Stimulated activated CD4-positive, alpha-beta T cell treated with anti-CD3 and anti-CD28 coated beads, Interleukin-4, amount 100 ng/mL, for 1 hour (primary cell): ENCODE data around the gene PHLDB1.
"Not testable (repeated sequence)": the region's sequence is repeated elsewhere in the genome, so short reads cannot be mapped to it uniquely, and the experiment has no call there.

Experiments used
- DNase-seq: peaks from one replicate; pipeline ENCODE4 v3.0.0-alpha.2; 2020

Gene PHLDB1

DNA sequence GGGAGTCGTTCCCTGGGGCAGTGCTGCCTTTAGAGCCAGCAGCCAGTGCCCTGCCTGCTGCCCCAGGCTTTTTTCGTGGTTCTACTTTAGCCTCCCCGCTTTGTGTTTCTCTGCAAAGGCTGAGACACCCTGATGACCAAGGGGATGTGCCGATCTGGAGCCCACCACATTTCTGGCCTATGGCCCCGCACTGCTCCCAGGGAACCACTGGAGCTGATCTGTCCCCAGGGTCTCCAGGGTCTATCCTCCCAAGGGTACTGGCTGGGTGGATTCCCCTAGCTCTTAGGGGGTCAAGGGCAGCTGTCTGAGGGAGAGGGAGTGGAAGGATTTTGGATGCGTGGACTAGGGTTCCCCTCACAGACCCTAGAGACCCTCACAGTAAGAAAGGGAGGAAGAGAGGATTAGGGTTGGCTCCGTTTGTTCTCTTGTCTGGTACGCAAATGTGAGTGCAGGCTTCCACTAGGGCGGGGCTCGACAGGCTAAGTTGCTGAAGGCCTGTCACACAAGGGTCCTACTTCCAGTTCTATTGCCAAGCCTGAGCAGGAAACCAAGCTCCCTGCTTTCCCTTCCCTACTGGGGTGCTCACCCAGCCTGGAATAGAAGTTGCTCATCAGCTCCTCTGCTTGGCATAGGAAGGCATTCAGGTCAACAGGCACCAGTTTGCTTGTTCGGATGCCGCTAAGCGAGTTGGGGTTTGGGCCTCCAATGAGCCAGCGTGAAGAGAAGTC, 52.7 kb downstream of the PHLDB1 start:
- DNase-seq, result no peak

DNA sequence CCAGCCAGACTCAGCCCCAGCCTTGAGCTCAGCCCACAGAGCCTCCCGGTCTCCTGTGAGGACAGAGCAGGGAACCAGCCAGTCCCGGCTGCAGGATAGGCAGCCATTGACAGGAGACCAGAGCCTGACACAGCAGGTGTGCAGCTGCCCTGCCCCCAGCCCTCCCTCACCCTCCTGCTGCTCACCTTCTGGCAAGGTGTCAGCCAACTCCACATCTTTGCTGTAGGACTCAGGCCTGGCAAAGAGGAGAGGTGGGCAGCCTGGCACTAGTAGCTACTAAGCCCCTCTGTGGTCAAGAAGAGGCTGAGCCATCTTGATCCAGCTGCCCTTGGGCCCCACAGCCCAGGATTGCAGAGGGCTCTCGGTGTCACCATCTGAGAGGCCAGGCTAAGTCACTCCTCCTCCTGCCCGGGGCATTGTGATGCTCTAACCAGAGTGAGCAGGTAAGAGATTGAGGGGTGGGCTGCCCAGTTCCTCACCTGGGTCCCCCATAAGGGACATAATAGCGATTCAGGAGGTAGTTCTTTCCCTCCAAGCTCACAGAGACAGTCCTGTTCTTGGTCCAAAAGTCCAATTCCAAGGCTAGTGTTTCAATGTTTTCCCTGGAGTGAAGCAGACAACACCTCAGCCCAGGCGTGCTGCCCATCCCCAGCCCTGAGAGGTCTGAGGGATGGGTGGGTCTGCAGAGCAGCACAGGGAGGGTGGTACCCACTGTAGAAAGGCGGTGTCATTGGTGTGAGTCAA, 53.4 kb downstream of the PHLDB1 start:
- no peak for DNase-seq

DNA sequence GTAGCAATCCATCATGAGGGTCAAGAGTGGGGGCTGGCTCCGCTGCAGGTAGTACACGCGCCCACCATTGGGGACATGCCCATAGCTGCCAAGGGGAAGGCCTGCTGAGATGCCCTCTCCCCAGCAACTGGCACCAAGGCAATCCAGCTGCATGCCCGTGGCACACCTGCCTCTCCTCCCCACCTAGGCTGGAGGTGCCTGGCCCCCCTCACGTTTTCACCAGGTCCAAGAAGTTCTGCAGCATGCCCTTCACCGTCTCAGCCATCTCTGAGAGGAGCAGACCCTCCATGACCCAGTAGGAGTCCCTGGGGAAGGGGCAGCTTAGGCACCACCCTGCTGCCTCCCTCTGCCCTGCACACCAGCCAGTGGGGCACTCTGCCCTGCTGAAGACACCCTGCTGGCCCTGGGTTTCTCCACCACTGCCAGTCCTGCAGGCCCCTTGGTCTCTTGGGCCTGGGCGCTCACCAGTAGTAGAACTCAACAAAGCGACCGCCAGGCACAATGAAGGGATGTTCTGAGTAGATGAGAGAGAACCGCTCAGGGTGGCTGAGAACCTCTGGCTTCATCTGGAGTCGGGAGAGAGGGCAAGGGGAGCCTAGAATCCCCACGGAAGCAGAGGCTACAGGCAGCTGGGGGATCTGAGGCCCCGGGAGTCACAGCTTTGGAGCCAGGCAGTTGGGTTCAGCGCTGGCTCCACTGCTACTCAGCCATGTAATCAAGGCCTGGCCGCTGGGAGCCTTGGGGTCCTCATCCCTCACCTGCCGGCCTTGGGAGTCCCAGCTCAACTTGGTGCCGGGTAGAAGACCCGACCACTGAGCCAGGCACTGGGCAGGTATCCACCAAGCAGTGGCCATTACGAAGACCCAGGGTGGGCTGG, 54.2 kb downstream of the PHLDB1 start:
- DNase-seq, result no peak

DNA sequence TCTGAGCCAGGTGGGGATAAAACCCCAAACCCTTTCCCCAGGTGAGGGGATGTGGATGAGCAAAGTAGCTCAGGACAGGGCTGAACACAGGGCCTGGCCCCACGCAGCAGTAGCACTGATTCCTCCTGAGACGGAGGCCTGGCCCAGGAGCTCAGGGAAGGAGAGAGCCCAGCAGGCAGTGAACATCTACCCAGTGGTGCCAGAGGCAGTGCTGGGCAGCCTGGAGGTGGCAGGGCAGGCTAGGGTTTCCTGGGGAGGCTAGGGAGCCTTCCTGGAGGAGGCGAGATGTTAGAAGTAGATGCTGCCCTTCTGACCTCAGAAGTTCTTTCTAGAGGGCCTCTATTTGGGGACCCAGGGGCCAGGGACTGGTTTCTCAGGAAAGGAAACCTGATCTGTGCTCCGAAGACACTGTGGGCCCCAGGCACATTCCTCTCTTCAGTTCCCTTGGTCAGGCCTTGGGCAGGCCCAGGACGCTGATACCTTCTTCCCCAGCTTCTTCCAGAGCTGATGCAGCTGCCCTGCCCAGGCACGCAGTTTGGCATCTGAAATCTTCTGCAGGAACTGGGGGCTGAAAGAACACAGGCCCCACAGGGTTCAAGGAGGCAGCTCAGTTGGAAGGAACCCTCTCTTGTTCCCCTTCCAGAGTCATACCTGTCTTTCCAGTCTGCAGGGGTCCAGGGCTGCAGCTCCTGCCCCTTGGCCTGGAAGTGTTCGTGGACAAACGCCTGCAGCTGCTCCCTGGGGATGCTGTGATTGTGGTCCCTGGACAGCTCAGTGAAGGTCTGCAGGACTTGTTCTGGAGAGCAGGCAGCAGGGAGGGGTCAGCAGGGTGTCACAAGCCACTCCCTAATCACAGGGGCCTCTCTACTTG, 55.2 kb downstream of the PHLDB1 start:
- no peak for DNase-seq

DNA sequence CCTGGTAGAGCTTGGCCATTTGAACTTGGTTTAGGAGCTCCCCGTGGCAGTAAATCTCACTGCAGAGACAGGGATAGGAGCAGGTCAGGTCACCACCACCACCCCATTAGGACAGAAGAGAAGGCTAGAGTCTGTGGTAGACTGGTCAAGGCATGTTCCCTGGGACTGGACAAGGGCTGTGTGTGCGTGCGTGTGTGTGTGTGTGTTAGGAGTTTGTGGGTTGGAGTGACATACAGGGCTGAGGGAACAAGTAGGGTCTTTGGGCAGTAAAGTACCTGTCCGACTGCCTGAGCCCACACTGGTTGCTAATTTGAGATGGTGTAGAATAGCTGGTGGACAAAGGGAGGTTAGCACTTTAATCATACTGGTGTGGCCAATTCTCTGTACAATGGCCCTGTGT, 56.0 kb downstream of the PHLDB1 start:
- DNase-seq, result no peak

DNA sequence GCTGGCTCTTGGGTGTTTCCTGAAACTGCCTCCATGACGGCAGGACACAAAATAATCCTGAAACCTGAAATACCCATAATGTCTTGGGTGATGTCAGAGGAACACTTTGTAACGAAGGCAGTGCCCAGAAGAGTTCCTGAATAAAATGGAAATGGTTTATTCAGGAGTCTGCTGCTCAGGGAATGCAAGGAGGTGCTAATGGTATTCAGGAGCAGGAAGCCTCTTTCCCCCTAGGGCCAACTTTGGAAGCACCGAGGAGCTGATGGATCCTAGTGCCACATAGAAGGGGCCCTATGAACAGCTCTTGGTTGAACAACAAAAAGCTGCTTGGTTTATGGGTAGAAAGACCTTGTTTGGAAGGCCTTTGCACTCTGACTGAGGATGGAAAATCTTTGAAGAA, 56.5 kb downstream of the PHLDB1 start:
- no peak for DNase-seq

DNA sequence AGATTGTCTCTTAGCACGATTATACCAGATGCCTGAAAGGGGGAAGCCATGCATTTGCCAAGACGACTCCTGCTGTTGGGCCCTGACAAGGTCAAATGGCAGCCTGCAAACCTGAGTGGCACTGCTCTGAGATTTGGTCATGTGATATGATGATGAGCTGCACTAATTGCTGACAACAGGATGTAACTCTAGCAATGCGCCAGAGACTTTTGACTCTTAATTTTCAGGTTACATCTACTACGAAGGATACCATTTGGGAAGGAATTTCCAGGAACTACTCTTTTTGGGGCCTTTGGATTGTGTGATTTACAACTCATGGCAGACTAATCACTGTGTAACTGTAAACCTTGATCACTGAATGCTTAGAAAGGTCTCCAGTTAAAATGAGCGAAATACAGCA, 59.0 kb downstream of the PHLDB1 start:
- DNase-seq, result no peak

DNA sequence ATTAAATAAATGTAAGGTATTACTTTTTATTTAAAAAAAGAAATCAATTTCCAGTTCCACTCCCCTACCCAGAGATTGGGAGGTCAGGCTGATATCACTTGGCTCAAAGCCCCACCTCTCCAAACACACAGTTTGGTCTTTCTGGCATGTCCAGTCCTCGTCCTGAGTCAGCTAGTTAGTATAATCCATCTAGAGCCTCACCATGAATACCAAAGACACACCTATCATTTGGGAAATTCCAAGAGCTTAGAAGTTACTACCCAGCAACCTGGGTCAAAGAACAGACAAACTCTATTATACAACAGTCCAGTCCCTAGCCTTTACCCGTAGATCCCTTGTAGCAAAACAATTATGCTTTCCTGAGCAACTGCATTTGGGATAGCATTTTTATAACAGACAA, 62.6 kb downstream of the PHLDB1 start:
- no peak for DNase-seq

DNA sequence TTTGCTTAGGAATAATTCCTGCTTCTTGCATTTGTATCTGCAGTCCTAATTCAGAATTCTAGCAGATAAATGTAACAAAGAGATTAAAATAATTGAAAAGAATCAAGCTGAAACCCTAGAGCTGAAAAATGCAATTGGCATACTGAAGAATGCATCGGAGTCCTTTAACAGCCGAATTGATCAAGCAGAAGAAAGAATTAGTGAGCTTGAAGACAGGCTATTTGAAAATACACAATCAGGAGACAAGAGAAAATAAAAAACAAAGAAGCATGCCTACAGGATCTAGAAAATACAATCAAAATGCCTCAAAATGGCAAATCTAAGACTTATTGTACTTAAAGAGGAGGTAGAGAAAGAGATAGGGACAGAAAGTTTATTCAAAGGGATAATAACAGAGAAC, 63.8 kb downstream of the PHLDB1 start:
- no peak for DNase-seq

DNA sequence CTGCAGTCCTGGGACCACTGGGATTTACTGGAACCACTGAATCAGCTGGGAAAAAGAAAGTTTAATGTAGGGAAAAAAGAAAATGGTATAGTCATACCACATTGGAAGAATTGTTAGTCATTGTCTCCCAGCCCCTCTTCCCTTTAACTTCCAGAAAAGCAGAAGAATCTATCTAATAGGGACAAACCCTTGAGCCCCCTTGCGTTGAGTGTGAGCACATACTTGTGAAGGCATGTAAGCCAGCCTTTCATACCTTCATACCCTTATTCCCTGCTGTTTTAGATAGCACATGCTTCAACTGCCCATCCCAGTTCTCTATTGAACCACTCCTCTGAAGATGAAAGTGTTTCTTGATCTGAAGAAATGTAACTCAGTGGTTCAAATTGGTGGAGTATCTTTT, 65.4 kb downstream of the PHLDB1 start:
- no peak for DNase-seq

DNA sequence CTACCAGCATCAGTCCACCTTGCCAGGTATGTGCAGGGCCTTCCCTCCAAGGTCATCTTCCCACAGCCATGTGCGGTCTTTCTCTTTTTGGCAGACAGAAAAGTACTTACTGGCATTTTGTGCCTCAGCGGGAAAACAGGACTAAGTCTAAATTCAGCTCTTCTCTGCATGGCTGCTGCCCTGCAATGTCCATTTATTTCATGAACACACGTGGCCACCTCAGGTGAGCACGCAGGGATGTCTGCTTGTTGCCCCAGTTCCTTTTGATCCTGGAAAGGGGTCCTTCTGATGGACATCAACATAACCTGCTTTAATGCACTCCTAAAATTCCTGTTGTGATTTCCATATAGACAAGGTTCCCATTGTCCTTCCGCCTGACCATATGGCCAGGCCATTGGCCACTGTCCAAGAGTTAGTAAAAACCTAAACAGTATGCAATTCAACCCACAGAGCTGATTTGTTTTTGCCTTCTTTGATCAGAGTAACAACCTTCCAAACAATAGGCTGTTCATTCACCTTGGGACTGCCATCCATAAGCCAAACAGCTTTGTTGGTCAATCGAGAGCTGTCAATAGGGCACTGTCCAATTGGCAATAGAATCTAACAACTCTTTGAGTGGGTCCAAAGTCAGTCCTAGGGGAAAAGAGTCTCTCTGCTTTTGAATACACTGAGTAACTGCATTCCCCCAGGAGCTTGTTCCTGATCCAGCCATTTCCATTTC, 66.1 kb downstream of the PHLDB1 start:
- DNase-seq, result no peak

DNA sequence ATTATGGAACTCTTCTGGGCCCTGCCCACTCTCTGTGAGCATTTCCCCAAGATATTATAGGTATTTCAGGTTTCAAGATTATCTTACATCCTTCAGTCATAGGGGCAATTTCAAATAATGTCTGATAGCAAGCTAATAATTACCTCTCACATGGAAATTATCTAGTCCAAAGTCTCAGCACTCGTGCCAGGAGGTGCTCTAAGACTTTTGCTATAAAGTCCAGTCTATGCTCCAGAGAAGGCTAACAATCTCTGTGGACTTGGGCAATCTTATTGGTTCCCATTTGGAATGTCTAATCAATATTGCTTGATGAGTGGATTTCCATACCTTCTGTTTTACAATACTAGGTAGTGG, 66.6 kb downstream of the PHLDB1 start:
- no peak for DNase-seq

DNA sequence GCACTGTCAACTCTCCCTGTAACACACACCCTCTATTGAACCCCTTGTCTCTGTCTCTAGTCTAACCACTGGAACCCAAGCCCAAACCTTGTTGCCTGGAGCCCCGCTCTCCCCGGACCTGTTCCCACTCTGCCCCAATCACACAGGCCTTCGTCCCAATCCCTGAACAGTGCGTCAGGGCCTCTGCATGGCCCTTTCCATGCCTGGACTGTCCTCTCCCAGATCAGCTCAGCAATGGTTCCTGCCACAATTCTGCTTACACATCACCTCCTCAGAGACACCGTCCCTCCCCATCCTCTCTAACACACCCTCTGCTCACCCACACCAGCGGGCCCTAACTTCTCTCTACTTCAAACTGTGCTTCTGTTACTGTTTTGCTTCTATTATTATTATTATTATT, 70.6 kb downstream of the PHLDB1 start:
- no peak for DNase-seq

DNA sequence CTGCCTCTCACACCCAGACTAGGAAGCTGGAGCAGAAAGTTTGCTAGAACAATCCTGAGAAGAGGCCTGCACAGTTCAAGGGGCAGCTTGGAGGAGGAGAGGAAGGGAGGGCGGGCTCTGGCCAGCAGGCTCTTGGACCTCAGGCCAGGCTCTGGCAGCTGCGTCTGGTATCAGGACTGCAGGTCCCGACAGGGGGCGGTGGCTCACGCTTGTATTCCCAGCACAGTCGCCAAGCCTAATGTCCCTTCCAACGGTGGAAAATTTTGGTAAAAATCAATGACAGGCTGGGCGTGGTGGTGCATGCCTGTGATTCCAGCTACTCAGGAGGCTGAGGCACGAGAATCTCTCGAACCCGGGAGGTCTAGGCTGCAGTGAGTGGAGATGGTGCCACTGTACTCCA, 71.5 kb downstream of the PHLDB1 start:
- not testable (repeated sequence) for DNase-seq

DNA sequence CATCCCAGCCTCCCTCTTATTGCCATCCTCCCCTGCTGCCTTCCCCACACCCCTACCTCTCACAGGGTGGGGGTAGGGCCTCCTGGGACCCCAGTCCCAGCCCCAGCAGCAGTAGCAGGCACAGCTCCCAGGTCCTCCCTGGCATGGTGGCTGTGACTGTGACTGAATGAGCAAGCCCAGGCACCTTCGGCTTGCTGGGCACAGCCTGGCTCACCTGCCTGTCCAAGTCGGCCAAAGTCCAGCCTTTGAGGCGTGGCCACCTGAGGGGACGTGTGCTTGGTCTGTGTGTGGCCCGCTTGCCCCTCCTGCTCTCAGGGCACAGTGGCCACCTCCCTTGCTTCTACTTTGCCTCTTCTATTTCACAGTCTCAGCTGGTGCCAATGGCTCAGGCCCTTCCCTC, 72.1 kb downstream of the PHLDB1 start, which contains the start of gene TREH:
Gene TREH, minus strand, starts transcription at position 168 of the 400 bp plus-strand sequence. Its CDS starts 23 bp downstream, at position 145.
- no peak for DNase-seq

DNA sequence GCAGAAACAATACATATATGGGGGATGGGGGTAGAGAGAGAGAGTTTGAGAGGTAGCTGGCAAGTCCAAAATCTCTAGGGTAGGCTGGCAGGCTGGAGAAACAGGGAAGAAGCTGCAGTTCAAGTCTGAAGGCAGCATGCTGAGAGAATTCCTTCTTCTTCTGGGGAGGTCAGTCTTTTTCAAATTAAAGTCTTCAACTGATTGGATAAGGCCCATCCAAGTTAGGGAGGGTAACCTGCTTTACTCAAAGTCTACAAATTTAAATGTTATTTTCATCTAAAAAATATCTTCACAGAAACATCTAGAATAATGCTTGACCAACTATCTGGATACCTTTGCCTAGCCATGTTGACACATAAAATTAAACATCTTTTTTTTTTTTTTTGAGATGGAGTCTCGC, 75.0 kb downstream of the PHLDB1 start:
- DNase-seq, result no peak

DNA sequence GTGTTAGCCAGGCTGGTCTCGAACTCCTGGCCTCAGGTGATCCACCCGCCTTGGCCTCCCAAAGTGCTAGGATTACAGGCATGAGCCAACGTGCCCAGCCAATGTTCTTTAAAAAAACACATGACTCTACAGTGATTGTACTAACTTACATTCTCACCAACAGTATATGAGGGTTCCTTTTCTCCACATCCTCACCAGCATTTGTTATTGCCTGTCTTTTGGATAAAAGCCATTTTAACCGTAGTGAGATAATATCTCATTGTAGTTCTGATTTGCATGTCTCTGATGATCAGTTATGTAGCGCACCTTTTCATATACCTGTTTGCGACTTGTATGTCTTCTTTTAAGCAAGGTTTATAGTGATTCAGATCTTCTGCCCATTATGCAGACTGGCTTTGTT, 75.5 kb downstream of the PHLDB1 start:
- not testable (repeated sequence) for DNase-seq

DNA sequence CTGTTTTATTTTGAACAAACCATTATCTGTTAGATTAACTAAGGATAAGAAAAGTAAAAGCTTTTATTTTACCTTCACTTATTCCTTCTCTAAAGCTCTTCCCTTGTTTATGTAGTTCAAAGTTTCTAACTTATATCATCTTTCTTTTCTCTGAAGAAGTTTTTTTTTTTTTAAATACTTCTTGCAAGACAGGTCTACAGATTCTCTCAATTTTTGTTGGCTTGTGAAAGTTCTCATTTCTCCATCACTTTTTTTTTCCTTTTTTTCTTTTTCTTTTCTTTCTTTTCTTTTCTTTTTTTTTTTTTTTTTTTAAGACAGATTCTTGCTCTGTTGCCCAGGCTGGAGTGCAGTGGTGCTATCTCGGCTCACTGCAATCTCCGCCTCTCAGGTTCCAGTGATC, 76.8 kb downstream of the PHLDB1 start:
- DNase-seq, result no peak

DNA sequence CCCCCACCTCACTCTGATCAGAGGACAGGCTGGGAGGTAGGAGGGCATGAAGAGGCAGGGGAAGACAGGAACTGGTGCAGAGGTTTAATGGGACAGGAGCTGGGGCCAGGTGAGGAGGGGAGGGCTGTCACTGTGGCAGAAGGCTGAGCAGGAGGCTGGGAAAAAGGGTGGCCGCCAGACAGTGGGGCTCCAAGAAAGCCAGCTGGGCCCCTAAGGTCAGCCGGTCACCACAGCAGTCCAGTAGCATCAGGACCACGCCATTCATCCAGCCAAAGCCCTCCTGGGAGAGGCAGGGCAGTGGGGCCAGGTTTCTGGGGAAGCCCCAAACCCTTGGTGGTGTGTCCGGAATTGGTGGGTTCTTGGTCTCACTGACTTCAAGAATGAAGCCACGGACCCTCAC, 80.5 kb downstream of the PHLDB1 start:
- no peak for DNase-seq

DNA sequence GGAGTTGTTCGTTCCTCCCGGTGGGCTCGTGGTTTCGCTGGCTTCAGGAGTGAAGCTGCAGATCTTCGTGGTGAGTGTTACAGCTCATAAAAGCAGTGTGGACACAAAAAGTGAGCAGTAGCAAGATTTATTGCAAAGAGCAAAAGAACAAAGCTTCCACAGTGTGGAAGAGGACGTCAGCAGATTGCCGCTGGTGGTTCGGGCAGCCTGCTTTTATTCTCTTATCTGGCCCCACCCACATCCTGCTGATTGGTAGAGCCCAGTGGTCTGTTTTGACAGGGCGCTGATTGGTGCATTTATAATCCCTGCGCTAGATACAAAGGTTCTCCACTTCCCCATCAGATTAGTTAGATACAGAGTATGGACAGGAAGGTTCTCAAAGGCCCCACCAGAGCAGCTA, 80.9 kb downstream of the PHLDB1 start:
- not testable (repeated sequence) for DNase-seq

DNA sequence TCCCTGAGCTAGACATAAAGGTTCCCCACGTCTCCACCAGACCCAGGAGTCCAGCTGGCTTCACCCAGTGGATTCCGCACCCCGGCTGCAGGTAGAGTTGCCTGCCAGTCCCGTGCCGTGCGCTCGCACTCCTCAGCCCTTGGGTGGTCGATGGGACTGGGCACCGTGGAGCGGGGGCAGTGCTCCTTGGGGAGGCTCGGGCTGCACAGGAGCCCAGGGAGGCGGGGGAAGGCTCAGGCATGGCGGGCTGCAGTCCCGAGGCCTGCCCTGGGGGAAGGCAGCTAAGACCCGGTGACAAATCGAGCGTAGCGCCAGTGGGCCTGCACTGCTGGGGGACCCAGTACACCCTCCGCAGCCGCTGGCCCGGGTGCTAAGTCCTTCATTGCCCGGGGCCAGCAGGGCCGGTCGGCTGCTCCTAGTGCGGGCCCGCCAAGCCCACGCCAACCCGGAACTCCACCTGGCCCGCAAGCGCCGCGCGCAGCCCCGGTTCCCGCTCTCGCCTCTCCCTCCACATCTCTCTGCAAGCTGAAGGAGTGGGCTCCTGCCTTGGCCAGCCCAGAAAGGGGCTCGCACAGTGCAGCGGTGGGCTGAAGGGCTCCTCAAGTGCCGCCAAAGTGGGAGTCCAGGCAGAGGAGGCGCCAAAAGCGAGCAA, 81.6 kb downstream of the PHLDB1 start:
- no peak for DNase-seq

DNA sequence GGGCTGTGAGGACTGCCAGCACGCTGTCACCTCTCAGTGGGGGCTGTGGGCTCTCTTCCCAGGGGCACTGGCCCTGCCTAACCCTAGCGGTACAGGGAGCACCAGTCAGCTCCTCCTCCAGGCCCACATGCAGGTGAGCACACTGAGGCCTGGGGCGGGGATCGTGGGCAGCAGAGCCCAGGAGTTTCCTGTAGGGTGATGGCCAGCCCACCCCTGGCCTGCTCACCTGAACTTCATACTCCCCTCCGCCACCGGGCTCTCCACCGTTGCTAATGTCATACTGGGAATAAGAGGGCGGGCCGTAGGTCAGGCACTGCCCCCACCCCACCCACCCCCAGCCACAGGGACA, 82.1 kb downstream of the PHLDB1 start:
- no peak for DNase-seq
